ENCODE data around the gene CHN1.

CHN1 gene

DNA sequence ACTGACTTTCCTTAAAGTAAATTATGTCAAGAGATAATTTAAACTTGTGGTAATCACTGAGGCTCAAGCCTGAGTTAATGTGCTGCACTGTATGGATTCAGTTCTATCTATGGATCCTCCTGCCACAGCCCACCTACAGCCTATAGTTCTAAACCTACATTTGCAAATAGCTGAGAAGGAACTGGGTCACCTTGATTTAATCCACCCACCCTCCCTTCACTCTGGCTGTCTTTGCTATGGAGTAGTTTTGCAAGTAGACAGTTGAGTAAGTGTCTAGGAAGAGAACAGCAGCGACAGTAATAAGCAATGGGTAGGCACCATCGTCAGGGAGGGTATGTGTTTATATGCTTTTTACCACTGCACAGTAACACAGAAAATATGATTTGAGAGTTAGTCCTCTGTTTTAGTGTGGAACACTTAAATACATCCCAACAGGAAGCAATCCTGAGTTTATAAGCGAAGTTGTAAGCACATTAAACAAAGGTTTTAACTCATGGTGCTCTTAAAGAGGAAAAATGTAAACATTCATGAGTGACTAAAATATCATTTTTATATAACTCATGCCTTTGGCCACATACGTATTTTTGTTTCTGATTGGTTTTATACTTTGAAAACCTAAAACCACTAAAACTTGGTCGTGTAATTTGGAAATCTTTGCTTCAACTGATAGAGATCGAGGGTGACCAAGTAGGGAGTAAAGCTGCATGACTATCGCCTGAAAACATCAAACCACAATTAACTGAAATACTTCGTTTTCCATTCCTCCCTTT lies 204.6 kb downstream of the CHN1 start:
- H3K36me3 Mint-ChIP-seq (ENCODE audit: low read depth): no peaks in the 10 kb centered on the region
- no peak for ATAC-seq
- H3K9me3 Mint-ChIP-seq: no peaks in the 10 kb centered on the region
- no peaks in the 10 kb centered on the region for H3K27me3 Mint-ChIP-seq
- DNase-seq: no peak
- no peak overlapping the region for H3K4me3 Mint-ChIP-seq
- H3K4me1 Mint-ChIP-seq: peaks cover 20% of the 10 kb centered on the region
- no peak overlapping the region for H3K27ac Mint-ChIP-seq

DNA sequence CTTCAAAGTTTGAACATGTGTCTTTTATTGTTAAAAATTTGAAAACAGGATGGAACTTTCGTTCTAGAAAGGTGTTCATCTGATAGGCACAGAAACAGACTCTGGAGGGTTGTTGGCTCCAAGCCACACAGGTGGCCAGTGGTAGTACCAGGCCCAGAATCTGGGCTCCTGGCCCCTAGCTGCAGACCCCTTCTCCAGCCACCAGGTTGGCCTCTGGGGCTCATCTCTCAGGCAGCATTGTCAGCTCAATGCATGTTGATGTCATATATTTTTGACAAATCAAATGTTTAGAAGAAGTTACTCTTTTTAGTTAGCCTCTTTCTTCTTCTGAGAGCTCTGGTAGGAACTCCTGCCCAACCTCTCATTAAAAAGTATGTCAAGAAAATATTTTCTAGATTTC lies 206.4 kb downstream of the CHN1 start:
- ATAC-seq (no peak), DNase-seq (no peak)
- Mint-ChIP-seq H3K4me3 (no peak overlapping the region), H3K27ac (no peak overlapping the region), H3K36me3 (ENCODE audit: low read depth) (no peaks in the 10 kb centered on the region), H3K4me1 (peaks cover 35% of the 10 kb centered on the region), H3K27me3 (no peaks in the 10 kb centered on the region), H3K9me3 (no peaks in the 10 kb centered on the region)

GRCh38 chr2:174797781-174798276 lies 207.4 kb downstream of the CHN1 start:
- ATAC-seq (no peak), DNase-seq (no peak)
- Mint-ChIP-seq H3K36me3 (ENCODE audit: low read depth) (no peaks in the 10 kb centered on the region), H3K9me3 (no peaks in the 10 kb centered on the region), H3K4me1 (peaks cover 43% of the 10 kb centered on the region), H3K4me3 (no peak overlapping the region), H3K27me3 (no peaks in the 10 kb centered on the region), H3K27ac (no peak overlapping the region)

GRCh38 chr2:174796319-174796771 lies 208.8 kb downstream of the CHN1 start:
- Mint-ChIP-seq H3K4me1 (peaks cover 43% of the 10 kb centered on the region), H3K4me3 (peak overlapping the region; percentile 53), H3K27ac (peak overlapping the region; percentile 95), H3K36me3 (ENCODE audit: low read depth) (no peaks in the 10 kb centered on the region), H3K27me3 (no peaks in the 10 kb centered on the region), H3K9me3 (no peaks in the 10 kb centered on the region)
- ATAC-seq: peak; percentile 73
- no peak for DNase-seq

DNA sequence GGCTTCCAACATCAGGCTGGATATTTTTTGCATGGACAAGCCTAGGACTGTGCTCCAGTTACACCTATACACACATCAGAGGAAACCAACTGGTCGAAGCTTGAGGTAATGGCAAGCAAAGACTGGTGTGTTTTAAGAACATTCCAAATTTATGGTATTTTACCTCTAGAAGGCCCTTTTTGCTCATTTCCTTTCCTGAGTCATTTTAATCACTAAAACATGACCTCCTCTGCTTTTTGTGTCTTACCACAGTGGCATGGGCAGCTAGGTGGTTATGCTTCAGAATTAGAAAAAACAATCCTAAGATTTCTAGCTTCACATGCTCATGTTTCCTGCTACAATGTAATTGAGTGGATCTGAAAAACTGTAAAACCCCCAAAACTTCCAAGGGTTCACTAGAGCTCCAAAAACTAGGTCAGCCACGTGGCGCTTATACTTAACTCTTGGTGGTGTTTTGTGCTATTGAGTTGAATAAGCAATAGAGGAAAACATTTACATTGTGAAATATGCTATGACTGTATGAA lies 210.3 kb downstream of the CHN1 start:
- Mint-ChIP-seq H3K9me3 (no peaks in the 10 kb centered on the region), H3K27me3 (no peaks in the 10 kb centered on the region), H3K4me1 (peaks cover 43% of the 10 kb centered on the region), H3K27ac (peak overlapping the region; percentile 95), H3K36me3 (ENCODE audit: low read depth) (no peaks in the 10 kb centered on the region), H3K4me3 (no peak overlapping the region)
- DNase-seq (no peak), ATAC-seq (peak; percentile 53)

- Mint-ChIP-seq H3K4me1 (peaks cover 60% of the 10 kb centered on the region), H3K27me3 (no peaks in the 10 kb centered on the region), H3K9me3 (no peaks in the 10 kb centered on the region), H3K36me3 (ENCODE audit: low read depth) (no peaks in the 10 kb centered on the region), H3K27ac (no peak overlapping the region), H3K4me3 (no peak overlapping the region)
- DNase-seq (no peak), ATAC-seq (no peak)
These were observed 212.7 kb downstream of the CHN1 start for GRCh38 chr2:174792309-174793025.

GRCh38 chr2:174791746-174792280 lies 213.4 kb downstream of the CHN1 start:
- H3K9me3 Mint-ChIP-seq: no peaks in the 10 kb centered on the region
- peaks cover 60% of the 10 kb centered on the region for H3K4me1 Mint-ChIP-seq
- DNase-seq (no peak), ATAC-seq (no peak)
- H3K36me3 Mint-ChIP-seq (ENCODE audit: low read depth): no peaks in the 10 kb centered on the region
- H3K27me3 Mint-ChIP-seq: no peaks in the 10 kb centered on the region
- no peak overlapping the region for H3K4me3 Mint-ChIP-seq
- no peak overlapping the region for H3K27ac Mint-ChIP-seq

DNA sequence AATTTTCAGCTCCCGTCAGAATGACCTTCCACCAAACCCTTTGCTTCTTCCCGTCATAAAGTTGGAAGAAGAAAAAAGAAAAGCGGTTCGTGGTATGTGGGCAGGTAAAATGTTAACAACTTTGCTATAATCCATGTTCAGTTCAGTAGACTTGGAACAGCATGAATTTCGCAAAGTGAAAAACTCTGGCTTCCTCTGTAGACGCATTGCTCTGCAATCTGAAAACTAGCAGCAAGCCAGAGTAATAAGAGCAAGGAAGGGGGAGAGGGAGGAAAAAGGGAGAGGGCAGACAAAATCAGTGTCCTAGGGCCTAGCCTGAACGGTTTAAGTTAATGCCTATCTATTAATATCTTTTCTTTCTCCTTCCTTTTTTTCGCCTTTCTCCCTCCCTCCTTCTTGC lies 214.2 kb downstream of the CHN1 start:
- no peak for ATAC-seq
- H3K4me3 Mint-ChIP-seq: no peak overlapping the region
- no peak overlapping the region for H3K27ac Mint-ChIP-seq

DNA sequence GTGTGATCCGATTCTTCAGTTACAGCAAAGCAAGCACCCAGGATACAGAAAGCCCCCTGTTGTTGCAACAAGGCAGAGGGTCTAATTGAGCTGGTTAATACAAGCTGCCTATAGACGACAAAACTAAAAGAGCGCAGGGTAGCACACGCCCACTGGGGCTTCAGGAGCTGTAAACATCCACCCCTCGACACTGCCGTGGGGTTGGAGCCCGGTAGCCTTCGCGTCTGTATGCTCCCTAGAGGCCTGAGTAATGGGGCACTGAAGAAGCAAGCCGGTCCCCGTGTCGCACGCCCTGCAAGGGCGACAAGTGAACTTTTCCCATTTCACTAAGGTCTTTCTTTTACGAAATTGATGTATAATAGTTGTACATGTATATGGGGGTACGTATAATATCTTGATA lies 216.2 kb downstream of the CHN1 start:
- Mint-ChIP-seq H3K27ac (no peak overlapping the region), H3K9me3 (no peaks in the 10 kb centered on the region), H3K4me1 (peaks cover 35% of the 10 kb centered on the region), H3K36me3 (ENCODE audit: low read depth) (no peaks in the 10 kb centered on the region), H3K27me3 (no peaks in the 10 kb centered on the region), H3K4me3 (no peak overlapping the region)
- DNase-seq: no peak
- no peak for ATAC-seq

More for the DNA sequence above, 214.2 kb downstream of the CHN1 start:
- Mint-ChIP-seq H3K9me3 (no peaks in the 10 kb centered on the region), H3K4me1 (peaks cover 53% of the 10 kb centered on the region), H3K27me3 (no peaks in the 10 kb centered on the region), H3K36me3 (ENCODE audit: low read depth) (no peaks in the 10 kb centered on the region)
- DNase-seq: no peak

DNA sequence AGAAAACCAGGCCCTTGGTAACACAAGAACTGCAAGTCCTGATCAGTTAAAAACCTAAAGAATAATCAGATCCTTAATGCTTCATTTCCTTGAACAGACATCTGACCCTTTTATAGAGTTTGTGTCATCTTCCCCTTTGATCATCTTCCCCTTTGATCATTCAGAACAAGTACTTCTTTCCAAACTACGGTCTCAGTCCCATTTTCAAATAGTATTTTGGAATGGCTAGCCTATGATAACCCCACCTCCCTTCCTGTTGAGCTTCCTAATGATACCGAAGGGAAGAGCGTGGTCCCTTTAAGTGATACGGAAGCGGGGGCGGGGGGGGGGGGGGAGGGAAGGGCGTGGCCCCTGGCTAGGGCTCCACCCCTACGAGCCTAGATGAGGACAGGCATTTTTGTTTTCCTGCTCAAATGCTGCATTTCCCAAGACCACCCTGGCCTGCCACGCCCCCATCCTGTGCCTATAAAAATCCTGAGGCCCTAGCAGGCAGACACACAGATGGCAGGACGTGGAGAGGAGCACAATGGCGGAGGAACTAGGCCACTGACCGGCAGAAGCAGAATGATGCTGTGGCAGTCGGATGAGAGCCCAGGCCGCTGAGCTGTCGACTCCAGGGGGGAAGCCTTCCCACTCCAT lies 216.8 kb downstream of the CHN1 start:
- H3K27me3 Mint-ChIP-seq: no peaks in the 10 kb centered on the region
- no peaks in the 10 kb centered on the region for H3K36me3 Mint-ChIP-seq (ENCODE audit: low read depth)
- no peak for DNase-seq
- no peaks in the 10 kb centered on the region for H3K9me3 Mint-ChIP-seq
- peak; percentile 42 for ATAC-seq
- peak overlapping the region; percentile 80 for H3K27ac Mint-ChIP-seq
- no peak overlapping the region for H3K4me3 Mint-ChIP-seq
- peaks cover 31% of the 10 kb centered on the region for H3K4me1 Mint-ChIP-seq

- peak; percentile 96 for ATAC-seq
- H3K4me1 Mint-ChIP-seq: peaks cover 27% of the 10 kb centered on the region
- no peaks in the 10 kb centered on the region for H3K36me3 Mint-ChIP-seq (ENCODE audit: low read depth)
- no peaks in the 10 kb centered on the region for H3K27me3 Mint-ChIP-seq
- no peaks in the 10 kb centered on the region for H3K9me3 Mint-ChIP-seq
- DNase-seq: peak; percentile 70
- H3K27ac Mint-ChIP-seq: peak overlapping the region; percentile 80
- no peak overlapping the region for H3K4me3 Mint-ChIP-seq
These were observed 217.5 kb downstream of the CHN1 start for GRCh38 chr2:174787487-174788205.

DNA sequence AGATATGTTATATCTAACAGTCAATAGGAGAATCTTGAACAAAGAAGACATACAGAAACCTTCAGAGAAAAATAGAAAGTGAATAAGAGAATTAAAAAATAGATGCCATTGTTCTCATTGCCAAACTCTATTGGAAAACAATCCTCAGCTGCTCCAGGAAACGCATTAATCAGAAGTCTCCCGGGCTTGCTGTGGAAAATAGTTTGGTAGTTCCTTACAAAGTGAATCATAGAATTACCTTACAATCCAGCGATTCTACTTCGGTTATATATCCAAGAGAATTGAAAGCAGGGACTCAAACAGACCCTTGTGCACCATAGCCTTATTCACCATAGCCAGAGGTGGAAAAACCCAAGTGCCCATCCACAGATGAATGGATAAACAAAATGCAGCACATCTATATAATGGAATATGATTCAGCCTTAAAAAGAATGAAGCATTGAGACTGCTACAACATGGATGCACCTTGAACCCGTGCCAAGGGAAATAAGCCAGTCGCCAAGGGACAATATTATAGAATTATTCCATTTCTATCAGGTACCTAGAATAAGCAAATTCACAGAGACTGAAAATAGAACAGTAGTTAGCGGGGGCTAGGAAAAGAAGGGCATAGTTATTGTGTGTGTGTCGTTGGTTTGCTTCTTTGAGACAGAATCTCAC lies 219.0 kb downstream of the CHN1 start:
- H3K4me3 Mint-ChIP-seq: no peak overlapping the region
- ATAC-seq (no peak), DNase-seq (no peak)
- H3K4me1 Mint-ChIP-seq: peaks cover 32% of the 10 kb centered on the region
- no peaks in the 10 kb centered on the region for H3K27me3 Mint-ChIP-seq
- no peak overlapping the region for H3K27ac Mint-ChIP-seq
- no peaks in the 10 kb centered on the region for H3K36me3 Mint-ChIP-seq (ENCODE audit: low read depth)
- H3K9me3 Mint-ChIP-seq: no peaks in the 10 kb centered on the region

GRCh38 chr2:174785481-174785880 lies 219.7 kb downstream of the CHN1 start:
- H3K27ac Mint-ChIP-seq: no peak overlapping the region
- no peak for DNase-seq
- no peak for ATAC-seq

More at GRCh38 chr2:174785481-174785880, 219.7 kb downstream of the CHN1 start:
- Mint-ChIP-seq H3K27me3 (no peaks in the 10 kb centered on the region), H3K4me3 (no peak overlapping the region), H3K9me3 (no peaks in the 10 kb centered on the region), H3K4me1 (peaks cover 37% of the 10 kb centered on the region), H3K36me3 (ENCODE audit: low read depth) (no peaks in the 10 kb centered on the region)

All from activated naive CD8-positive, alpha-beta T cell treated with anti-CD3 and anti-CD28 coated beads, Interleukin-2, amount 50 U/mL, for 24 hours (primary cell).